ENCODE data around the gene SUGCT. TPM values are rescaled to one million over a fixed set of nuclear protein-coding genes. Genes with fewer than 3 reads are reported as not detected.

SUGCT gene
- total RNA-seq, 1 experiment from 2014 or later = 4.6 TPM

- TF ChIP-seq MYBL2 (CRISPR knock-in tag; IDR thresholded peaks at IDR 0.05) (no peak), MLX (CRISPR knock-in tag; IDR thresholded peaks at IDR 0.05) (no peak), ATF3 (CRISPR knock-in tag; conservative IDR thresholded peaks at IDR 0.05) (no peak), SP1 (CRISPR knock-in tag; conservative IDR thresholded peaks at IDR 0.05) (no peak), ESRRA (CRISPR knock-in tag; IDR thresholded peaks at IDR 0.05; ENCODE audit: borderline replicate concordance) (no peak), ZNF396 (CRISPR knock-in tag; IDR thresholded peaks at IDR 0.05; ENCODE audit: borderline replicate concordance) (no peak), ERG (CRISPR knock-in tag; IDR thresholded peaks at IDR 0.05) (no peak)
These were observed 401.6 kb downstream of the SUGCT start (continued) for GRCh38 chr7:40536421-40536820.

- TF ChIP-seq ZNF219 (CRISPR knock-in tag; IDR thresholded peaks at IDR 0.05; ENCODE audit: borderline replicate concordance) (no peak), ZNF138 (CRISPR knock-in tag; conservative IDR thresholded peaks at IDR 0.05) (no peak), ZNF512 (CRISPR knock-in tag; IDR thresholded peaks at IDR 0.05; ENCODE audit: borderline replicate concordance) (no peak), ERG (CRISPR knock-in tag; IDR thresholded peaks at IDR 0.05) (no peak), CTCF (IDR thresholded peaks at IDR 0.05) (no peak), ZNF423 (CRISPR knock-in tag; IDR thresholded peaks at IDR 0.05) (no peak), ZNF416 (CRISPR knock-in tag; IDR thresholded peaks at IDR 0.05) (no peak), CDX4 (CRISPR knock-in tag; IDR thresholded peaks at IDR 0.05; ENCODE audit: borderline replicate concordance) (no peak), ZNF425 (CRISPR knock-in tag; conservative IDR thresholded peaks at IDR 0.05) (no peak), CREB1 (CRISPR knock-in tag; IDR thresholded peaks at IDR 0.05) (no peak), HMGXB4 (CRISPR knock-in tag; IDR thresholded peaks at IDR 0.05) (no peak), ZNF281 (CRISPR knock-in tag; IDR thresholded peaks at IDR 0.05) (no peak), KAT7 (CRISPR knock-in tag; IDR thresholded peaks at IDR 0.05; ENCODE audit: borderline replicate concordance) (no peak), NR3C1 (CRISPR knock-in tag; conservative IDR thresholded peaks at IDR 0.05; ENCODE audit: low read depth) (no peak)
- ATAC-seq = no peak
- Mint-ChIP-seq H3K4me1 (no peaks in the 10 kb centered on the region), H3K27ac (no peak overlapping the region), H3K9me3 (no peaks in the 10 kb centered on the region), H3K27me3 (ENCODE audit: low read depth) (no peaks in the 10 kb centered on the region), H3K4me3 (no peak overlapping the region), H3K36me3 (no peaks in the 10 kb centered on the region)
- ChIA-PET POLR2A (no interaction called here), CTCF (no interaction called here)
- DNase-seq (ENCODE audit: low spot score) = no peak
These were observed 403.5 kb downstream of the SUGCT start for GRCh38 chr7:40538281-40538680.
